NCI-H187 (cell line): ENCODE results near the gene MED7.
"Not testable (repeated sequence)": the region's sequence is repeated elsewhere in the genome, so short reads cannot be mapped to it uniquely, and the experiment has no call there.

Experiments
- DNase-seq, 2 experiments: peaks; one replicate each; lab custom pipeline; 2025; lab: John Stamatoyannopoulos, UW

The MED7 gene, protein sequence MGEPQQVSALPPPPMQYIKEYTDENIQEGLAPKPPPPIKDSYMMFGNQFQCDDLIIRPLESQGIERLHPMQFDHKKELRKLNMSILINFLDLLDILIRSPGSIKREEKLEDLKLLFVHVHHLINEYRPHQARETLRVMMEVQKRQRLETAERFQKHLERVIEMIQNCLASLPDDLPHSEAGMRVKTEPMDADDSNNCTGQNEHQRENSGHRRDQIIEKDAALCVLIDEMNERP

DNA sequence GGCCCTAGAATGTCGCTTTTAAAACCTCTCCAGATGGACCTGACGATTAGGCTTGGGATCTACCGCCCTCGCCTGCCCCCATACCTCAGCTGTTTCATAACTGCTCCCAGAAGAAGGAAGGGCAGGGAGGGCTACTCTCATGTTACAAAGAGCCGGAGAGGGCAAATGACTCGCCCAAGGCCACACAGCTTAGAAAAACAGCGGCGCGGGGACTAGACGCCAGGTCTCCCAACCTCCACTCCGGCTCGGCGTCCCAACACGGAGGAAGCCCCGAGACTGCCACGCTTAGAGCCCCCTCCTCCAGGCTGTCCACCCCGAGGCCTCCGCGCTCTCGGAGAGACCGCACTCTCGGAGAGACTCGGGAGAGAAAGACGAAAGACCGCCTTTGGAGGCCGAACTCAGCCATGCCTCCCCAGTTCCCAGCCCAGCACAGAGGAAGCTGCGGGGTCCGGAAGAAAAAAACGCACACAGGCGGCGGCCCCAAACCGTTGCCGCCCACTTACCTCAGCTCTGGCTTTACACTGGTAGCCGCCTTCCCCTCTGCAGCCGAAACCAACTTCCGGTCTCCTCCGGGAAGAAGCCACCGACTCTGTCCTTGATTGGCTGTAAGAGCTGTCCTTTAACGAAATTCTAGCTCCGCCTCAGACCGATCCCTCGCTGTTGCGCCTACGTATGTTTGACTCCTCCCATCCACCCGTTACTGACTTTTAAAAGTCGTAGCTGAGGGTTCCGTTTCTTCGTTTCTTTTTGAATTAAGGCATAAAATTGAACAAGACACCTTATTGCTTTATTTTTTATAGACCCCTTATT lies at the start of gene MED7:
Gene MED7, minus strand, starts transcription at position 549 of the 810 bp plus-strand sequence. CDS start 3,434 bp downstream, outside the sequence.
- DNase-seq: peak; percentile 78 to 94

DNA sequence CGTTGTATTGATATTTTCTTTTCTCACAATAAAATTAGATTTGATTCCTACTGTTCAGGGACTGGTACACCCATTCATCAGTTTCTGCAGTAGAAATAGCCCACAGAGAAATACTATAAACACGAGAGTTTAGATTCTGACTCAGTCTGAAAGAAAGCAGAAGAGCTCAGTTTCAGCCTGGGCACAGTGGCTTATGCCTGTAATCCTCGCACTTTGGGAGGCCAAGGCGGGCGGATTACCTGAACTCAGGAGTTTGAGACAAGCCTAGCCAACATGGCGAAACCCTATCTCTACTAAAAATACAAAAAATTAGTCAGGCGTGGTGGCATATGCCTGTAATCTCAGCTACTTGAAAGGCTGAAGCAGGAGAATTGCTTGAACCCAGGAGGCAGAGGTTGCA lies 46.6 kb upstream of the MED7 start:
- DNase-seq: no peak

DNA sequence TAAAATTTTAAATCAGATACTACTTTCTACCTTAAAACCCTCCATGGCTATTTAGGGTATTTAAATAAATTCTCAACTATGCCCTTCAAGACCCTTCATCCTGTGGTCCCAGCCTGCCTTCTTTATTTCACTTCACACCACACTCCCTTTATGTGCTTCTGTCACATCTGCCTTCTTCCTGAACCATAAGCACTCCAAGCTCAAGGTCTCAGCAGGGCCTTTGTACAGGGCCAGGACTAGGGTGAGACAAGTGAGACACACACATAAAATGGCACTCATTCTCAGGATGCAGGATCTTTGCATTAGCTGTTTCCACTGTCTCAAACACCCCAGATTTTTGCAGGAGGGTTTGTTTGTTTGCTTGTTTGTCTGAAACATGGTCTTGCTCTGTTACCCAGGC lies 45.6 kb upstream of the MED7 start:
- DNase-seq: no peak

DNA sequence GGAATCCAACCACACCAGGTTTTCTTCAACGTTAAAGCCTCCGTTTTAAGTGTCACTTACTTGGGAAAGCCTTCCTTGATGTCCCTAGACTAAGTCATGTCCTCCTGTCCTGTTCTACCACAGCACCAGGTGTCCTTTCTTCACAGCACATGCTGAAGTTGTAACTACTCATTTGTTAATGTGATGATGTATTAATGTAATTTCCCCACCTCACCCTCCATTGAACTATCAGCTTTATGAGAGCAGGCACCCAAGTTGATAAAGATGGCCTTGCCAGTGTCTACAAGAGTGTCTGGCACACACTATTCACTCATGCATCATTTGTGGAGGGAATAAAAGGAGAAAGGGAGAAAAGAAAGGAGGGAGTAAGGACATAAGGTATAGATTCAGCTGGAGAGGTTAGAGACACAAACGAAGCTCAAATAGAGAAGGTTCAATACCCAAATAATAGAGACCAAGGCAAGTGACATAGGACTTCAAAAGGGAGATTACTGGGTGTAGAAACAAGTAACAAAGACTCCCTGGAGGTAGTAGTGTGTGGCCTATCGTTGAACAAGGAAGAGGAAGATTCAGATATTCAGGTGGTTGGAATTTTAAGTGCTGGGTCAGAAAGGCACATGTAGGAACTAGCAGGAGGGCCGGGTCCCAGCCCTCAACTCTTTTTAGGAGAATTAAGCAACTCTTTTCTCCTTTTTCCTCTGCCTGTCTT lies 44.5 kb upstream of the MED7 start:
- no peak for DNase-seq

DNA sequence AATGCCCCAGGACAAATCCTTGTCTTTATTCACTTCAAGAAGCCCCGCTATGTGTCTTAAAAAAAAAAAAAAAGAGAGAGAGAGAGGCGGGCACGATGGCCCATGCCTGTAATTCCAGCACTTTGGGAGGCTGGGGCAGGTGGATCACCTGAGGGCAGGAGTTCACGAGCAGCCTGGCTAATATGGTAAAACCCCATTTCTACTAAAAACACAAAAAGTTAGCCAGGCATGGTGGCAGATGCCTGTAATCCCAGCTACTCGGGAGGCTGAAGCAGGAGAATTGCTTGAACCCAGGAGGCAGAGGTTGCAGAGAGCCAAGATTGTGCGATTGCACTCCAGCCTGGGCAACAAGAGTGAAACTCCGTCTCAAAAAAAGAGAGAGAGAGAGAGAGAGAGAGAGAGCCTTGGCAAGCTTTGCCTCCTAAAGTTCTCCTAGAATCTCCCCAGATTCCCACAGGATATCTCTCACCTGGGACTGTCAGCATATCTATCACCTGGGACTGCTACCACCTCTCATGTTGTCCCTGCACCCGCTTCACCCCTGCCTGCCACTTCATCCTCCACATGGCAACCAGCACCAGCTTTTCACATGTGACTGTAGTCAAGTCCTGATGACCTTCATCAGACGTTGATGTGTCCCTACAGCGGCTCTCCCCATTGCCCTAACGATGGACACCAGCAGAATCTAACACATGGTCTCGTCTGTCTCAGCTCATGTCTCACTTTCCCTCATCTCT lies 43.8 kb upstream of the MED7 start:
- no peak for DNase-seq

DNA sequence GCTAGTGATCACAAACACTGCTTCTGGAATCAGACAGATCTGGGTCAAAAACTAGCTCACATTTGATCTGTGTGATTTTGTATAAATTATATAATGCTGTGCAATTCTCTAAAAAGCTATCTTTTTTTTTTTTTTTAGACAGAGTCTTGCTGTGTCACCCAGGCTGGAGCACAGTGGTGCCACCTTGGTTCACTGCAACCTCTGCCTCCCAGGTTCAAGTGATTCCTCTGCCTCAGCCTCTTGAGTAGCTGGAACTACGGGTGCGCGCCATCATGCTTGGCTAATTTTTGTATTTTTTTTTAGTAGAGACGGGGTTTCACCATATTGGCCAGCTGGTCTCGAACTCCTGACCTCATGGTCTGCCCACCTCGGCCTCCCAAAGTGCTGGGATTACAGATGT lies 42.5 kb upstream of the MED7 start:
- DNase-seq: not testable (repeated sequence)

DNA sequence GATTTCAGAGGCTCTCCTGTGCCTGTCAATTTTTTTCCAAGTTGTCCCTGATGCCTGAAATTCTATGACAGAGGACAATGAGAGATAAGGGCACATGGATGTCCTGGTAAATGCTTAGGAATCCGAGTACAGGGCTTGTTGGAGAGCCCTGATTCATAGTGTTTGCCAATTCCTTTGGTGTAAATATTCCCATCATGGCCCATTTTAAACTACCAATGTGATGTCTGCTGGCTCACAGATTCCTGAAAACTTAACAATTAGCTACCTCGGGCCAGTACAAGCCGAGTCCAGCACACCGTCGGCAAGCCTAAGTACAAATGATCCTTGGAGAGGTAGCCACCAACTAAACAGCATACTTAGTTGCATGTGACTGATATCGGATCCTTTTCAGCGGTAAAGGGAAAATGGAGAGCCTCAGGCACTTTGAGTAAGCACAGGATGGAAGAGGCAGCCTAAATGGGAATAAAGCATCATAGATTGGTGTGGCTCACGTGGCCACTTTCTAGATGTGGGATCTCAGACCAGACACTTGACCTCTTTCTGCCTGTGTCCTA lies 41.5 kb upstream of the MED7 start:
- DNase-seq: no peak

DNA sequence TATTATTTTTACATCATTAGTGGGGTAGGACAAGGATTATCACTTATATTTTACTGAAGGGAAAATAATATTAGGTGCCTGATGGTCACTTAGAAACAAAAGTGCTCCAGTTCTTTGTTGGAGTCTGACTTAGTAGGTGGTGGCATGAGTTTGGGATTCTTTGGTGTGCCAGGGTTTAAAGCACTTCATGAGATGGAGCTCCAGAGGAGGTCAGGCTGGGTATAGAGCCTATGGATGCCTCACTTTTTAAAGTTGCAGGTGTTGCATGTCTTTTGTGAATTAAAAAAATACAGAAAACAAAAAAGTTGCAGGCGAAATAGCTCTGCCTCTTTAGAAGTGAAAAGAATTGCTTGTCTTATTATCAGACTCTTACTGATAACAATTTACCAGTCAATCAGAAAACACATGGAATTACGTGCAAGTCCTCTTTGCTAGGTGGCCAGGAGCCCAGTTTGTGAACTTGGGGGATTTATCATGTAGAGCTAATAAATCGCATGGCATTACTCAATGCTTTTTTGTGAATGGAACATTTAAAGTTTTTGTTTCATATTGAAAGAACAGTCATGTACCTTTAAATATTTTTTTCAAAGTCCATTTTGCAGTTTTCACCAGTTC lies 39.6 kb upstream of the MED7 start:
- DNase-seq: no peak

DNA sequence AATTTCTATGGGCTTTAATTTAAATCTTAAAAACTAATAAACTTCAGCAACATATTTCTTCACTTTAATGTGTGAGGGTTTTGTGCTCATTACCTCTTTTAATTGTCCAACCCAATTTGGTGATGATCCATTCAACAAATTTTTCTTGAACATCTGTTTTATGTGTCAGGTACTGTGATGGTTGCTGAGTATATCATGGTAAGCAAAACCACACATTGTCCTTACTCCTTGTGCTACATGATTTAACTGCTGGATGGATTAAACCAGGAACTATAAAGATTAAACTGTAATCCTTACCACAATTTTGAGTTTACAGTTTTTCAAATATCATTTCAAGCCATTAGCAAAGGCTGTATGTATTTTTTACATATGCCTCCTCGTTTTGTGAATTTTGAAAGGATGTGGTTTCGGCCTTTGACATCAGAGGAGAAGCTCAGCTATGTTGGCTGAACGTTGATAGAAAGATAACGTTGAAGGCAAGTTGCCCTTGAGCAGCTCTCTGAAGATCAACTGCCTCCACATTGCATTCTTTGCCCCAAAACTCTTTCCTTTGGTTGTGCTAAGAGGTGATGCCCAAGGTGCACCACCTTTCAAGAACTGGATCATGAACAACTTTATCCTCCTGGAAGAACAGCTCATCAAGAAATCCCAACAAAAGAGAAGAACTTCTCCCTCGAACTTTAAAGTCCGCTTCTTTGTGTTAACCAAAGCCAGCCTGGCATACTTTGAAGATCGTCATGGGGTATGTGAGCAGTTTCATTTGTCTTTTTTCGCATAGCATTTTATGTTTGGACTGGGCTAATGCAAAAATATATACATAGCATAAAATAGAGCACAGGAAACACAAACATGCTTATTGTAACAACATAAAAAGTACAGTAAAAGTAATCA lies 38.0 kb upstream of the MED7 start, which contains the start of gene ITK:
Gene ITK, plus strand, starts transcription at position 467 of the 891 bp plus-strand sequence. Its CDS starts 138 bp downstream, at position 605.
- DNase-seq: no peak

DNA sequence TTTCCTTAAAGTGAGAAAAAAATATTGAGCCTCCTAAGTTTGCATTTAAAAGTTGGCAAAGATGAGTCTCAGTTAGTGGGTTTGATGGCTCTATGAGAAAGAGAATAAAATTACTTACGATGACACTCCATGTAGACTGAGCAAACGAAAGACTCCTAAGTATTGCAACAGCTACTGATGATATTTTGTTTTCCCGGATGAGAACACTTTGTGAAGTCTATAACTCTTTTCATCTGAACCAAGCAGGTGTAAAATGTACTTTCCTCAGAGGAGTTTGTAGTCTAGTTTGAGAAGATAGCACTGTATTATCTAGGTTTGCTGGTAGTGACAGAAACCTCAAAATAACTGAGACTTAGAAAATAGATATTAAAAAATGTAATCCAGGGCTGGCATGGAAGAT lies 36.3 kb upstream of the MED7 start:
- no peak for DNase-seq

DNA sequence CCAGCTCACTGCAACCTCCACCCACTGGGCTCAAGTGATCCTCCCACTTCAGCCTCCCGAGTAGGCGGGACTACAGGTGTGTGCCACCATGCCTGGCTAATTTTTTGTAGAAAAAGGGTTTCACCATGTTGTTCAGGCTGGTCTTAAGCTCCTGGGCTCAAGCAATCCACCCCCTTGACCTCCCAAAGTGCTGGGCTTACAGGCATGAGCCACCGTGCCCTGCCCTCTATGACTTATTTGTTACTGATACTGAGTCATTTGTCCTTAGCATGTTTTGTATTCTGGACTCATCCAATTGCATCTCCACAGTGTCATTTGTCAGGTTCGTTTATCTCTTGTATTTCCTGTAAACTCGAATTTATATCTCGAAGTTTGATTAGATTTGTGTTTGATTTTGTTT lies 35.3 kb upstream of the MED7 start:
- no peak for DNase-seq

DNA sequence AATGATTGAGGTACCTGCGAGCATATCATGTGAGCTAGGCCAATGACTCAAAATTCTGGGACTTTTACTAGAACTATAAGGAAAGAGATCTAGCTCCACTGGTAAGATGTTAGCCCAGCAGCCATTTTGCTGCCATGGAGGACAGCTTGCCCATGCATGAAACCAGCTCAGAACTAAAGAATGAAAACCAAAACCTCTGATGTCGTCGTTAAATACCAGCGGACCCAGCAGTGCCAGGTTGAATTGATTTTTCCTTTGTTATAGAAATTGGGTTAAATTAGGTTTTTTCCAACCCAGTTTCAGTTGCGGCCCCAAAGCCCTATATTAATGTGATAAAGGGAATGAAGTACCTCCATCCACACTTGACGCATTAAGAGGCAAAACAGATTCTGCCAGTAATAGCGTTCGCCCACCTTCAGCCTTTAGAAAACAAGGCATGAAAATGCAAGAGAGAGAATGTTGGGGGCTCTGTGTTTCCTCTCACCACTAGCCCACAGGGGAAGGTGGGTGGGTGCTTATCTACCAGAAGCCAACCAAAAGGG lies 32.5 kb upstream of the MED7 start:
- DNase-seq: no peak

DNA sequence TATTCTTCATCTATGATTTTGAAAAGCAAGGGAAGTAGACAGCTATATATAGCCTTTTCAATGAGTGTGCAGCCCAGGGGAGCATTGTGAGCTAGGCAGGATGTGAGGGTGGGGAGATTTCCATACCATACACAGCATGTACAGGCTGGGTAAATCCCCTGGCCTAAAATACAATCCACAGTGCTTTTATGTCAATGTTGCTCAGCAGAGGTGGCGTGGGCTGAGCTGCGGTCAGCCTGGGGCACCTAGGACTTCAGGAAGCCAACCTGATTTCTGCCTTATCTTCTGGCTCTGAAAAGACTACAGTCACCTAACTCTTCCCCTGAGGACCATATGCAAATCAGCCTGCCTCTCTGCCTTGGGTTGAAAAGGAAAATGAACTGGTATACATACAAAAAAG lies 29.7 kb upstream of the MED7 start:
- DNase-seq: no peak

DNA sequence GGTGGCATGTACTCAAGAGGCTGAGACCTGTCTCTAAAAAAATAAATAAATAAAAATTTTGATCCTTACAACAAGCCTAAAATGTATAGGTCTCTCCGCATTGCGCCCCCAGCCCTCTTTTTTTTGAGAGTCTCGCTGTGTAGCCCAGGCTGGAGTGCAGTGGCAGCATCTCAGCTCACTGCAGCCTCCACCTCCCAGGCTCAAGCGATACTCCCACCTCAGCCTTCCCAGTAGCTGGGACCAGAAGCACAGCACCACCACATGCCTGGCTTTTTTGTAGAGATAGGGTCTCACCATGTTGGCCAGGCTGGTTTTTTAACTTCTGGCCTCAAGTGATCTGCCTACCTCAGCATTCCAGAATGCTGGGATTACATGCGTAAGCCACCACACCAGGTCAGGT lies 25.6 kb upstream of the MED7 start:
- no peak for DNase-seq

DNA sequence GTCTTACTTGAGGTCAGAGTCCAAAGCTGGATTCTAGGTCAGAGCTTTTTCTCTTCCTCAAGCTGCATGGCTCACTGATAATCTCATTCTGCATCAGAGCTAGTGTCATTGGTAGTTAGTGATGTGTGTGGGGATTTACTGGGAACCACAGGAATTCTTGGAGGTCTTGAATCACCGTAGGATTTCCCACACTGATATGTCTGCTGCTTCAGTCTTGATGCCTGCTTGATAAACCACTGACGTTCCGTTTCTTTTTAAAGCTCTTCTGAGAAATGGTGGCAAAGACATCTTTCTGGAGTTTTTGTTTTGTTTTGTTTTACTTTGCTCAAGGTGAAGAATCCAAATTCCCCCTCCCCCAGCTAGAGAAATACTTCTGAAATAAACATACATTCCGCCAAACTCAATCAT lies 24.6 kb upstream of the MED7 start:
- DNase-seq: no peak

DNA sequence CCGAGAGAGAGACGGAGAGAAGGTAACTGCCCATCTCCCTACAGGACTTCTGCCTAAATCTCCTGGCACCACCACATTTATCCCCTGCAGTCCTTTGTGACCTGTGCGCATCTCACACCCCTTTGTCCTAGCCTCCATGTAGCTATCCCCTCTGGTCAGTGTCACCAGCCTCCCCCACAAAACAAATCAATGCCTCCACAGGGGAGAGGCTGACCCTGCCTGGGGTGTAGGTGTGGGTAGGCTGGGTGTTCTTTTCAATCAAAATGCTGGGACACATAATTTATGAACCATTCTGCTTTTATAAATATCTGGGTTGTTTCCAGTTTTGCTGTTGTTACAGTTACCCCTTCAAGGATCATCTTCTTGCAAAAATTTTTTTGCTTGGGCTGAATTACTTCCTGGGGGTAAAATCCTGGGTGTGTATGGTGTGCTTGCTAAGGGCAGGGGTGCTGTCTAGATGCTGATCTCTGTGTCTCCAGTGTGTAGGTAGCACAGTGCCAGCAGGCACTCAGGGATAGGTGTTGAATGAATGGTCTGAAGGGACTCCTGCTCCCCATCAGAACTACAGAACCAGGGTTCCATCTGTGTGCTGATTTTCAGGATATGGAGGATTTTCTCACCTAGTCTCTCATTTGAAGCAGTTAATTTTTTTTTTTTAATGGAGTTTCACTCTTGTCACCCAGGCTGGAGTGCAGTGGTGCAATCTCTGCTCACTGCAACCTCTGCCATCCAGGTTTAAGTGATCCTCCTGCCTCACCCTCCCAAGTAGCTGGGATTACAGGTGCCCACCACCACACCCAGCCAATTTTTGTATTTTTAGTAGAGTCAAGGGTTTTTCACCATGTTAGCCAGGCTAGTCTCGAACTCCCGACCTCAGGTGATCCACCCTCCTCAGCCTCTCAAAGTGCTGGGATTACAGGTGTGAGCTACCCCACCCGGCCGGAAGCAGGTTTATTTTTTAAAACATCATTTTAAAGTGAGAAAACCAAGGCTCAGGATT lies 23.8 kb upstream of the MED7 start, which contains the start of gene GARIN3:
Gene GARIN3, minus strand, starts transcription at position 51 of the 1,000 bp plus-strand sequence. CDS start 96 bp downstream, outside the sequence.
- no peak for DNase-seq

DNA sequence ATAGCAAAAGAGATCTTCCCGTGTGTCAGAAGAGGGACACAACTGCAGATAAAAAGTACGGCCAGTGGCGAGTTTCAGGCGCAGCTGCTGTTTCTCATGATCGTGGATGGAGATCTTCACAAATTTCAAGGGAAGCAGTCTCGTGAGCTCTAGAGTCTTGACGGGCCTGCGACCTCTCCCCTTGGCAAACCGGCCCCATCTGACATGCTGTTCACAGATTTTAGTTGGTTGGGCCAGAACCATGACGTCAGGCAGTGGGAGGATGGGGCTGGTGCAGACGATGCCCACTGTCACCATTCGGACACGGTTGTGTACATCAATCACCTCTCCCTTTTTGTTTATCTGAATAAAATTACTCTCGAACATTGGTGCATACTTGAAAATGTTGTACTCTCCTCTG lies 23.0 kb upstream of the MED7 start:
- DNase-seq: no peak

DNA sequence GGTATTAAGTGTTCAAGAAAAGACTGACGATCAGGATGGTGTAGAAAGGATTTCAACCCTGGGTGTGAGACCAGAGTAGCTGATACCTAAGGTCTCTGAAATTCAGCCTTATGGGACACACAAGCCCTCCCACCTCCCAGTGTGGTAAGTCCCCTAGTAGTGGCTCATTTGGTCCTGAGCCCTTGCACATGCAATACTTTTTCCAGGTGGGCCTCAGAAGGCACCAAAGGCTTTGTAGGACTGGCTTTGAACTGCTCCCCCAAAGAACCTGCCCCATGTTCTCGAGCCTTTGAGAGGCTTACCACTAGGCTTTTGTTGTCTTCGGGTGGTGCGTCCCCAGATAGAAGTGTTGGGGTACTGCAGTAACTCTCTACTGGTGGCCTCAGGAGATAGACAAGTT lies 22.6 kb upstream of the MED7 start:
- no peak for DNase-seq

DNA sequence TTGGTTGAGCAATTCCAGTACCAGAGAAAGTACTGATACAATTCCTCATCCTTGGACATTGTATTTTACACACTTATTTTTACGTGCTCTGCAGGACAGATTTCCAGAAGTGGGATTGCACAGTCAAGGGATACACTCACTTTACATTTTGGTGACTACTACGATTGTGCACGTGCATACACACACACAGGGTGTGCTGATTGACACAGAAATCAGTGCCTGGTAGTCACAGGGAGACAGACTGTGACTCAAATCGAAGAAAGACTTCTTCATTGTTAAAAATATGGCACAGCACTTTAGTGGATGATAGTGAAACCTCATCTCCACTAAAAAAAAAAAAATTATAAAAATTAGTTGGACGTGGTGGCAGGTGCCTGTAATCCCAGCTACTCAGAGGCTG lies 21.9 kb upstream of the MED7 start:
- DNase-seq: no peak
